Endothelial cell of umbilical vein (primary cell): ENCODE results near the gene GOLT1B.

Experiments used
- CTCF ChIP-seq, 2 donors: IDR thresholded peaks; 1 replicate in 1 of 2; 2 replicates in 1 of 2; pipeline ENCODE4 v1.5.1; 2011; ENCODE audit warnings: low read length in 2 of 2, mild to moderate bottlenecking in 2 of 2, moderate library complexity in 2 of 2, control low read depth in 1 of 2, inconsistent platforms in 1 of 2, low read depth in 1 of 2; ENCODE audit not compliant: insufficient read depth in 1 of 2; ENCODE audit errors: extremely low read depth in 1 of 2
- POLR2A ChIP-seq: IDR thresholded peaks from 2 replicates; pipeline ENCODE4 v1.6.1; 2012; ENCODE audit warnings: low read depth, mild to moderate bottlenecking, control low read depth, low read length
- POLR2AphosphoS5 ChIP-seq: IDR thresholded peaks from 2 replicates; pipeline ENCODE4 v1.6.1; 2012; ENCODE audit warnings: low read depth, mild to moderate bottlenecking, control low read depth, low read length, moderate library complexity; ENCODE audit not compliant: insufficient read depth

DNA sequence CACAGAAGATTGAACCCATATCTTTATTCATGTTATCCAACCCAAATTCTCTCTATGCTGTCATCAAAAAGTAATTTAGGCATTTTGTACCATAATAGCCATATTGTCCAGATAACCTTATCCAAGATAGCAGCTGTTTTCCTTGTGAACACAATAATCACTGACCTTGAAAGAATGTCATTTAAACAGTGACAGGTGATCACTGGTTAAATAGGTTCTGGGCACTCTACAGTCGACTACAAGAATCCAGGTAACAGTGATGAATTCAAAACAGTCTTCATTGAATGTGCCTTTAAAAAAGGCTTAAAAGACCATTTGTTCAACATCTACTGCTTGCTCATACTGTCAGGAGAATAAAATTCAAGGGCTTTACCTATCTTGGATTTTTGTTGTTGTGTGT lies 20.0 kb downstream of the GOLT1B start:
- TF ChIP-seq CTCF (IDR thresholded peaks at IDR 0.05; ENCODE audit: extremely low read depth in 1 of 2, insufficient read depth in 1 of 2, low read depth in 1 of 2, low read length in 2 of 2) (no peak), POLR2A (no peak), POLR2AphosphoS5 (no peak)
